ENCODE measurements around the gene TBL3. TPM values are rescaled to one million over a fixed set of nuclear protein-coding genes. Genes with fewer than 3 reads are reported as not detected.
"Not testable (repeated sequence)": the region's sequence is repeated elsewhere in the genome, so short reads cannot be mapped to it uniquely, and the experiment has no call there.

Gene TBL3
- total RNA-seq, 2 donors from 2014 or later: 17.6 to 20.1 TPM

GRCh38 chr16:1960665-1961630, 10.9 kb upstream of the TBL3 start:
- DNase-seq (ENCODE audit: low spot score): no peak
- intact Hi-C loops (cut with DNase I): no loop called here

GRCh38 chr16:1961651-1962067, 10.2 kb upstream of the TBL3 start:
- DNase-seq (ENCODE audit: low spot score): no peak
- intact Hi-C loops (cut with DNase I): no loop called here

- intact Hi-C loops (cut with DNase I); DNase-seq (ENCODE audit: low spot score): not testable (repeated sequence)
Measured at GRCh38 chr16:1962161-1963153, 9.4 kb upstream of the TBL3 start.

- DNase-seq (ENCODE audit: low spot score): no peak
- intact Hi-C loops (cut with DNase I): no loop called here
Measured at GRCh38 chr16:1963806-1964505, 7.9 kb upstream of the TBL3 start.

- peak; percentile 100 for DNase-seq (ENCODE audit: low spot score)
- intact Hi-C loops (cut with DNase I): no loop called here
Measured at GRCh38 chr16:1964506-1965395, 7.1 kb upstream of the TBL3 start, which contains the start of gene RPS2. Gene RPS2, minus strand, starts transcription at chr16:1964826. Its CDS starts 201 bp downstream, at chr16:1964625.

- intact Hi-C loops (cut with DNase I): no loop called here
Measured at GRCh38 chr16:1965396-1966001, 6.4 kb upstream of the TBL3 start.

GRCh38 chr16:1966460-1966859, 5.4 kb upstream of the TBL3 start, which contains the start of gene RNF151:
Gene RNF151, plus strand, starts transcription at chr16:1966856. Its CDS starts 26 bp downstream, at chr16:1966882.
- intact Hi-C loops (cut with DNase I): no loop called here
- no peak for DNase-seq (ENCODE audit: low spot score)

More at GRCh38 chr16:1965396-1966001, 6.4 kb upstream of the TBL3 start:
- no peak for DNase-seq (ENCODE audit: low spot score)

- intact Hi-C loops (cut with DNase I): no loop called here
- no peak for DNase-seq (ENCODE audit: low spot score)
Measured at GRCh38 chr16:1968146-1968953, 3.5 kb upstream of the TBL3 start.

- DNase-seq (ENCODE audit: low spot score): no peak
- intact Hi-C loops (cut with DNase I): no loop called here
Measured at GRCh38 chr16:1972490-1972877, 631 bp downstream of the TBL3 start.

- no peak for DNase-seq (ENCODE audit: low spot score)
- intact Hi-C loops (cut with DNase I): no loop called here
Measured at GRCh38 chr16:1973461-1974156, 1.8 kb downstream of the TBL3 start.

- DNase-seq (ENCODE audit: low spot score): no peak
- intact Hi-C loops (cut with DNase I): no loop called here
Measured at GRCh38 chr16:1974157-1975070, 2.6 kb downstream of the TBL3 start.

GRCh38 chr16:1975432-1976215, 3.8 kb downstream of the TBL3 start:
- intact Hi-C loops (cut with DNase I): no loop called here
- no peak for DNase-seq (ENCODE audit: low spot score)

GRCh38 chr16:1976216-1976520, 4.3 kb downstream of the TBL3 start:
- no peak for DNase-seq (ENCODE audit: low spot score)
- intact Hi-C loops (cut with DNase I): no loop called here

- no peak for DNase-seq (ENCODE audit: low spot score)
- intact Hi-C loops (cut with DNase I): no loop called here
Measured at GRCh38 chr16:1976951-1977874, 5.4 kb downstream of the TBL3 start.
